AG09319 (cell line): ENCODE results near the gene UBE2E2.

Source experiments
- DNase-seq: peaks from one replicate; pipeline ENCODE4 v3.0.0-alpha.2; 2010; ENCODE audit warnings: low read depth; ENCODE audit errors: extremely low read depth
- TF ChIP-seq, protein P1 (sequence below): IDR thresholded peaks from 2 replicates; pipeline ENCODE4 v1.5.1; 2011; ENCODE audit warnings: low read depth, mild to moderate bottlenecking, inconsistent platforms, low read length, moderate library complexity

The UBE2E2 gene

DNA sequence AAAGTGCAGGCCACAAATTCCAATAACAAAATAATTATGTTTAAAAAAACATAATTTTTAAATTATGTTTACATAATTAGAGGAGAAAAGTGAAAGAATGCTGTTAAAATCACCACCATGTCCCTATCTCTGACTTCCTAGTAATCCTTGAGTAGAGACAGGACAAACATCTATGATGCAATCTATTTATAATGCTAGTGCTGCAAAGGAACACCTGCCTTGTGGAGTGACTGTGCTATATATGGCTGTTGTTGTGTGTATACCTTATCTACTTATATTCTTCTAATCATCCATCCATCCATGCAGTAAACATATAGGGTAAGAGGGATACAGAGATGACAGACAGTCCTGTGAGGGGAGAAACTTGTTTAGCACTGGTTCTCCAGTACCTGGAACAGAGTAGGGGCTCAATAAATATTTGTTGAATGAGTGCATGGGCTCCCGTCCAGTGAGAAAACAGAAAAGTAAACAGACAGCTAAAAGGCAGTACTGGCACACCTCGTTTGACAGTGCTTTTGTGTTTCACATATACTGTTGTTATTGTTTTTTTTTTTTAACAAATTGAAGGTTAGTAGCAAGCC, 373.3 kb downstream of the UBE2E2 start:
- no peak for DNase-seq

DNA sequence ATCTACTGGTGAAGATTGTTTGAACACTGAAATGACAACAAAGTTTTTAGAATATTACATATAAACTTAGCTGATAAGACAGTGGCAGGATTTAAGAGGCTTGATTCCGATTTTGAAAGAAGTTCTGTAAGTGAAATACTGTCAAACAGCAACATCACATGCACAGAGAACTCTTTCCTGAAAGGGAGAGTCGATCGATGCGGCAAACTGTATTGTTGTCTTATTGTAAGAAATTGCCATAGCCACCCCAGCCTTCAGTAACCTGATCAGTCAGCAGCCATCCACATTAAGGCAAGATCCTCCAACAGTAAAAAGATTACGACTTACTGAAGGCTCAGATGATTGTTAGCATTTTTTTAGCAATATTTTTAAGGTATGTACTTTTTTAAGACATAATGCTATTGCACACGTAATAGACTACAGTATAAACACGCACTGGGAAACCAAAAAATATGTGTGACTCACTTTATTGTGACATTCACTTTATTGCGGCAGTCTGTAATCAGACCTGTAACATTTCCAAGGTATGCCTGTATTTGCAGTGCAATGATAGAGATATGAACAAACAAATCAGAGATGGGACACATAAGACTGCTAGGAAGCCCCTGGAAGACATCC, 377.1 kb downstream of the UBE2E2 start:
- TF ChIP-seq, protein P1, sequence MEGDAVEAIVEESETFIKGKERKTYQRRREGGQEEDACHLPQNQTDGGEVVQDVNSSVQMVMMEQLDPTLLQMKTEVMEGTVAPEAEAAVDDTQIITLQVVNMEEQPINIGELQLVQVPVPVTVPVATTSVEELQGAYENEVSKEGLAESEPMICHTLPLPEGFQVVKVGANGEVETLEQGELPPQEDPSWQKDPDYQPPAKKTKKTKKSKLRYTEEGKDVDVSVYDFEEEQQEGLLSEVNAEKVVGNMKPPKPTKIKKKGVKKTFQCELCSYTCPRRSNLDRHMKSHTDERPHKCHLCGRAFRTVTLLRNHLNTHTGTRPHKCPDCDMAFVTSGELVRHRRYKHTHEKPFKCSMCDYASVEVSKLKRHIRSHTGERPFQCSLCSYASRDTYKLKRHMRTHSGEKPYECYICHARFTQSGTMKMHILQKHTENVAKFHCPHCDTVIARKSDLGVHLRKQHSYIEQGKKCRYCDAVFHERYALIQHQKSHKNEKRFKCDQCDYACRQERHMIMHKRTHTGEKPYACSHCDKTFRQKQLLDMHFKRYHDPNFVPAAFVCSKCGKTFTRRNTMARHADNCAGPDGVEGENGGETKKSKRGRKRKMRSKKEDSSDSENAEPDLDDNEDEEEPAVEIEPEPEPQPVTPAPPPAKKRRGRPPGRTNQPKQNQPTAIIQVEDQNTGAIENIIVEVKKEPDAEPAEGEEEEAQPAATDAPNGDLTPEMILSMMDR: no peak
- DNase-seq: no peak

More for the DNA sequence above, 373.3 kb downstream of the UBE2E2 start:
- TF ChIP-seq, protein P1: no peak

DNA sequence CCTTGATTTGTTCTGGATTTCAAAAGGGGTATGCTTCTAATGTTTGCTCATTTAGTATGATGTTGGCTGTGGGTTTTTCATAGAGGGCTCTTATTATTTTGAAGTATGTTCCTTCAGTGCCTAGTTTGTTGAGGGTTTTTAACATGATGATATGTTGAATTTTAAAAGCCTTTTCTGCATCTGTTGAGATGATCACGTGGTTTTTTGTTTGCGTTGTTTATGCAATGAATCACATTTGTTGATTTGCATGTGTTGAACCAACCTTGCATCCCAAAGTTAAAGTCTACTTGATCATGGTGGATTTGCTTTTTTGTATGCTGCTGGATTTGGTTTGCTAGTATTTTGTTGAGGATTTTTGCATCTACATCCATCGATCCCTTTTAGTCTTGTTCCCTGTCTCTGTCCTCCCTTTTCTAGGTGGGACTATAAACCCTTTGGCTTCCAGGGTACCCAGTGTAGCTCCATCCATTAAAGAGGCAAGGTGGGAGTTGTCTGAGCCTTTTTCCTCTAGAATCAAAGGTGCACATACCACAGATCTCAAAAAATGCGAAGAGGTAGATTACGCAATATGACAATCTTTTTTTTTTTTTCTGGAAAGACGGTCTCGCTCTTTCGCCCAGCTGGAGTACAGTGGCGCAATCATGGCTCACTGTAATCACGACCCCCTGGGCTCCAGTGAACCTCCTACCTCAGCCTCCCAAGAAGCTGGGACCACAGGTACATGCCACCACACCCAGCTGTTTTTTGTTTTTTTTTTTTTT, 381.0 kb downstream of the UBE2E2 start:
- TF ChIP-seq, protein P1: no peak
- no peak for DNase-seq

DNA sequence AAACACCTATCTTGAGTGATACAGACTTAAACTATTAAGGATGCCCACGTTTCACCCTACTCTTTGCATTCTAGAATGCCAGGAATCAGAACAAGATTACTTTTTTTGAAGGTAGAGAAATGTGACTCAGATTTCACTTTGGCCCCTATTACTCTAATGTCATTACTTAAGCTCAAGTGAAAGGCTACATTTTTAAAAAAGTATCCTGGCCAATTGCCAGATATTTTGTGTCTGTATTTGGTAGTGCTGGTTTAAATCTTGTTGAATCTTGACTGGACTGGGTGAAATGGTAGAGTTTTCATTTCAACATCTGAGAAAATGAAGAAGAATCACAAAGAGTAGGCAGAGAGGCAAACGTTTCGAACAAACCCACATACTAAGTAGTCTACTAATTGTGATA, 384.4 kb downstream of the UBE2E2 start:
- TF ChIP-seq, protein P1: no peak
- no peak for DNase-seq

DNA sequence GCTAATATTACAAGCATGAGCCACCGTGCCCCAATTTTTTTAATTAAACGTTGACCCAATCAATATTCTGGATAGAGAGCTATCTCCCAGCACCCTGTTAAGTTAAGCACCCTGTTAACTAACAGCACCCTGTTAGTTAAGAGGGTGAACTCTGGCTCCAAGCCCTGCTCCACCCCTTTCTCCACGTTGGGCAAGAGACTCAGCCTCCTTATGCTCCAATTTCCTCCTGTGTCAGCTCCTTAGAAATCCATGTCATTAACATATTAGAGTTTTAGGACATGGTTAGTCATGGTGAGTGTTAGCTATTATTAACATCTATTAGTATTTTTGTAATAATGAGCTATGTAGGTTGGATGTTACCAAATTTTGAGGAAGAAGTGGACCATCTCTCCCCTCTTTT, 385.4 kb downstream of the UBE2E2 start:
- TF ChIP-seq, protein P1: no peak
- no peak for DNase-seq

DNA sequence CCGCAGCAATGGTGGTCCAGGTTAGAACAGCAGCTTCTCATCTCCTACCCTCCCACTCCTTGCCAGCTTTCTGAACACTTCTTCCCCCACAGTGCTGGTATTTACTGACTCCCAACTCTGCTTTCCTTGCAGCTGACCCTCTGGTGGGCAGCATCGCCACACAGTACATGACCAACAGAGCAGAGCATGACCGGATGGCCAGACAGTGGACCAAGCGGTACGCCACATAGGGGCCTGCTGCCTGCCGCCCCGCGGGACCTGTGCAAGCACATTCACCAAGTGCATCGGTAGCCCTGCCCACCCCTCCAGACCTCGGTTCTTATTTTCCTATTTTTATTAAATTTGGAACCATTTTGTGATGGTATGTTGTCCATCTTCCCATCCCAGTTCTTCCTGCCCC, 386.5 kb downstream of the UBE2E2 start:
- TF ChIP-seq, protein P1: no peak

More for the DNA sequence above, 386.5 kb downstream of the UBE2E2 start:
- no peak for DNase-seq
